Lower leg skin (tissue), 4 donors: ENCODE results near the gene POU4F3. TPM values are rescaled to one million over a fixed set of nuclear protein-coding genes. Genes with fewer than 3 reads are reported as not detected.

ENCODE experiments used
- DNase-seq, 2 donors: peaks; one replicate each; pipeline ENCODE4 v3.0.0-alpha.2; 2019; ENCODE audit warnings: low spot score in 2 of 2
- H3K4me3 ChIP-seq: fragments of 200-600 bp; sonication (generic); 2 replicates; pipeline ENCODE4 v1.5.1; 2017; ENCODE audit warnings: mild to moderate bottlenecking, low read depth; ENCODE audit not compliant: poor library complexity, severe bottlenecking
- CTCF ChIP-seq, 3 donors: fragments of 450-650 bp; IDR thresholded peaks; one replicate each; pipeline ENCODE4 v1.5.1; 2016; ENCODE audit warnings: antibody characterized with exemption in 3 of 3, mild to moderate bottlenecking in 3 of 3, moderate library complexity in 2 of 3
- POLR2A ChIP-seq, 2 donors: fragments of 450-650 bp; IDR thresholded peaks; one replicate each; pipeline ENCODE4 v1.6.1; 2016 to 2017; ENCODE audit warnings: antibody characterized with exemption in 2 of 2, mild to moderate bottlenecking in 1 of 2, moderate library complexity in 1 of 2
- WGBS, 2 donors: methylation state at CpG; one replicate each; pipeline ENCODE4 v1.1.5; 2018; 5-methylcytosine and 5-hydroxymethylcytosine counted together
- intact Hi-C: fragments of 100-400 bp; cut with DNase I; formaldehyde crosslinking; loops from one replicate; pipeline ENCODE4 v1.15.0; 2023; ENCODE audit warnings: low total_unique reads
- total RNA-seq, 4 donors: library from RNA; depleted of rRNA; stranded (reverse); fragments of >200 nt; gene quantifications; one replicate each; pipeline ENCODE4 v1.1.0, GENCODE V29; 2016

Gene POU4F3
- total RNA-seq, 4 donors from 2014 or later: 0.13 TPM; not detected in 3

GRCh38 chr5:146313027-146313426, 25.6 kb upstream of the POU4F3 start:
- no peak overlapping the region for H3K4me3 ChIP-seq
- DNase-seq: no peak
- WGBS, 2 donors: 38 to 42% methylated on average over 7 of the region's 7 CpGs
- TF ChIP-seq POLR2A (IDR thresholded peaks at IDR 0.05) (no peak), CTCF (IDR thresholded peaks at IDR 0.05) (no peak)
- intact Hi-C loops: no loop called here

DNA sequence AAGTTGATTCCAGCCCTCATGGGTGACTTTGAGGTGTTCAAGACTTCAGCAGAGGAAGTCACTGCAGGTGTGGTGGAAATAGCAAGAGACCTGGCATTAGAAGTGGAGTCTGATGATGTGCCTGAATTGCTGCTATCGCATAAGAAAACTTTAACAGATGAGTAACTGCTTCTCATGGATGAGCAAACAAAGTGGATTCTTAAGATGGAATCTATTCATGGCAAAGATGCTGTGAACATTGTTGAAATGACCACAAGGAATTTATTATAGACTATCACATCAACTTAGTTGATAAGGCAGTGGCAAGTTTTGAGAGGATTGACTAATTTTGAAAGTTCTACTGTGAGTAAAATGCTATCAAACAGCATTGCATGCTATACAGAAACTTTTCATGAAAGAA, 17.1 kb upstream of the POU4F3 start:
- DNase-seq: no peak
- intact Hi-C loops: loop anchor here (5.0 kb wide), 1 partner anchor 729 kb away; no protein-coding TSS in a partner anchor
- no peak overlapping the region for H3K4me3 ChIP-seq
- TF ChIP-seq CTCF (IDR thresholded peaks at IDR 0.05): no peak
- TF ChIP-seq POLR2A (IDR thresholded peaks at IDR 0.05): no peak
- WGBS, 2 donors: 97 to 100% methylated on average over 1 of the region's 1 CpG

DNA sequence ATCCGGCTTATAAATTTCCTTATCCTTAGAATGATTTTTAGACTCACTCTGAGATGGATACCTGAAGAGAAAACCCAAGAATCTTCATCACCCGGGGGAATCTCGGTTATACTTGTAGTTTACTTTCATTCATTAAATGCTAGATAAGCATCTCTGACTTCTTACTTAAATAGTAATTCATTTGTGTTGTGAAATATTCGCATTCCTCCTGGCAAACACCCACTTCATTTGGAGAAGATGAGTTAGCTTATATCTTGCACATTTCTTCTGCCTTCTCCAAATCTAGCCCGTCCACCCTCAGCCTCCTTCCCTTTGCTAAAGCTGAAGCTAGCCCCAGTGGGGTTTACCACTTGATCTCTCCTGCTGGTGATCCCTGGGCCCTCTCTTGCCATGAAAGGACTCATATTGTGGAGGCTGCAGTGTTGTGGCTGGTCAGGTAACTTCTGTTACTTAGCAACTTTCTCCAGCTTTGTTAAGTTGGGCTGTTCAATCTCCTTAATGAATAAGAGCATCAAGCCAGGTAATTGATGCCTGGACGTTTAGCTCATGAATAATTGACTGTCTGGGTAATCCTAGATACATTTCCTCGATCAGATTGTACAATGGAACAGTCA, 11.3 kb upstream of the POU4F3 start:
- DNase-seq: no peak
- H3K4me3 ChIP-seq: no peak overlapping the region
- no peak for TF ChIP-seq CTCF (IDR thresholded peaks at IDR 0.05)
- TF ChIP-seq POLR2A (IDR thresholded peaks at IDR 0.05): no peak
- intact Hi-C loops: no loop called here
- 48 to 58% methylated on average over 7 of the region's 7 CpGs for WGBS, 2 donors

GRCh38 chr5:146327989-146328388, 10.7 kb upstream of the POU4F3 start:
- no peak for DNase-seq
- no peak overlapping the region for H3K4me3 ChIP-seq
- TF ChIP-seq POLR2A (IDR thresholded peaks at IDR 0.05) (no peak), CTCF (IDR thresholded peaks at IDR 0.05) (no peak)
- intact Hi-C loops: no loop called here
- 25 to 44% methylated on average over 1 of the region's 1 CpG for WGBS, 2 donors

DNA sequence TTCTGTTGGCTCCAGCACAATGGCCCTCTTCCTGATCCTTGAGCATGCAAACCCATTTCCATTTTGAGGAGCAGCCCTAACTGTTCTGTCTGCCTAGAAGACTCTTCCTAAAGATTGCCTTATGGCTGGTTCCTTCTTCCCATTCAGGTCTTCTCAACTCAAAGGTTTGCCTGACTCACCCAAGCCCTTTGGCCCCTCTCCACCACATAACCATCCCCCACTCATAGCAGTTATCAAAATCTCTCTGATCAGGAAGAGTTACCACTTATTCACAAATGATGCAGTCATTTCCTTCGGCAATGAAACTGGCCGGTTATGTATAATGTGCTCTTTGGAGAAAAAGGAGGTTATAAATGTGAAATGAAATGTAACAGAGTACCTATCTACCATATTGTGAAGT, 8.9 kb upstream of the POU4F3 start:
- DNase-seq: no peak
- 89 to 92% methylated on average over 2 of the region's 2 CpGs for WGBS, 2 donors
- TF ChIP-seq CTCF (IDR thresholded peaks at IDR 0.05) (no peak), POLR2A (IDR thresholded peaks at IDR 0.05) (no peak)
- intact Hi-C loops: no loop called here
- no peak overlapping the region for H3K4me3 ChIP-seq

GRCh38 chr5:146331423-146331822, 7.2 kb upstream of the POU4F3 start:
- TF ChIP-seq POLR2A (IDR thresholded peaks at IDR 0.05): no peak
- no peak for TF ChIP-seq CTCF (IDR thresholded peaks at IDR 0.05)
- H3K4me3 ChIP-seq: no peak overlapping the region
- 7 to 13% methylated on average over 2 of the region's 2 CpGs for WGBS, 2 donors
- no peak for DNase-seq
- intact Hi-C loops: no loop called here
